CD4-positive, CD25-positive, alpha-beta regulatory T cell (primary cell): ENCODE measurements around the gene FHOD1. TPM values are rescaled to one million over a fixed set of nuclear protein-coding genes. Genes with fewer than 3 reads are reported as not detected.

Experiments used
- ATAC-seq, 2 donors: fragments of 150-1000 bp; cut with Tn5 transposase; one replicate each; pipeline ENCODE4 v1.10.0; 2021; ENCODE audit warnings: low read depth in 2 of 2, moderate number of reproducible peaks in 2 of 2, moderate library complexity in 1 of 2
- DNase-seq, 3 donors: peaks; one replicate each; pipeline versions ENCODE4 v3.0.0 to v3.0.0-alpha.2; 2012 to 2022; ENCODE audit warnings: mixed read lengths in 1 of 3
- H3K27ac ChIP-seq: one replicate; pipeline ENCODE4 v1.7.0; 2013; ENCODE audit warnings: mild to moderate bottlenecking, low read length; ENCODE audit not compliant: insufficient read depth, poor library complexity, severe bottlenecking
- H3K27me3 ChIP-seq: one replicate; pipeline ENCODE4 v1.7.0; 2013; ENCODE audit warnings: low read length; ENCODE audit not compliant: control insufficient read depth, insufficient read depth
- H3K36me3 ChIP-seq: one replicate; pipeline ENCODE4 v1.7.0; 2013; ENCODE audit warnings: mild to moderate bottlenecking, low read length, moderate library complexity; ENCODE audit not compliant: control insufficient read depth, insufficient read depth
- H3K4me1 ChIP-seq: 2 replicates; pipeline ENCODE4 v1.7.0; 2013; ENCODE audit warnings: mild to moderate bottlenecking, low read length; ENCODE audit not compliant: insufficient read depth, control insufficient read depth, poor library complexity, severe bottlenecking
- H3K4me3 ChIP-seq: one replicate; pipeline ENCODE4 v1.7.0; 2013; ENCODE audit warnings: low read depth, mild to moderate bottlenecking, low read length, moderate library complexity
- H3K9me3 ChIP-seq, 2 experiments: 1 replicate in 1 of 2; 2 replicates in 1 of 2; pipeline ENCODE4 v1.7.0; 2013; ENCODE audit warnings: low read length in 2 of 2, mild to moderate bottlenecking in 1 of 2, moderate library complexity in 1 of 2; ENCODE audit not compliant: control insufficient read depth in 2 of 2
- H3K27ac Mint-ChIP-seq, 3 donors: one replicate each; pipeline ENCODE4 v1.8.0; 2020 to 2022; ENCODE audit warnings: mild to moderate bottlenecking in 3 of 3, mixed read lengths in 3 of 3, moderate library complexity in 2 of 3
- H3K27me3 Mint-ChIP-seq: one replicate; pipeline ENCODE4 v1.8.0; 2022; ENCODE audit warnings: mild to moderate bottlenecking, mixed read lengths
- H3K36me3 Mint-ChIP-seq: one replicate; pipeline ENCODE4 v1.8.0; 2020; ENCODE audit warnings: mixed read lengths
- H3K4me1 Mint-ChIP-seq, 4 donors: one replicate each; pipeline ENCODE4 v1.8.0; 2020 to 2022; ENCODE audit warnings: mixed read lengths in 4 of 4, mild to moderate bottlenecking in 1 of 4
- H3K4me3 Mint-ChIP-seq, 4 donors: one replicate each; pipeline ENCODE4 v1.8.0; 2020 to 2022; ENCODE audit warnings: mild to moderate bottlenecking in 4 of 4, mixed read lengths in 4 of 4, moderate library complexity in 3 of 4
- H3K9me3 Mint-ChIP-seq, 7 donors: one replicate each; pipeline ENCODE4 v1.8.0; 2020 to 2022; ENCODE audit warnings: mixed read lengths in 7 of 7, mild to moderate bottlenecking in 3 of 7, moderate library complexity in 2 of 7
- polyA plus RNA-seq, 4 donors: library from polyadenylated mRNA; unstranded; fragments of 300-500 nt; fragmentation: Illumina TruSeq; gene quantifications; one replicate each; pipeline ENCODE4 v1.2.3, GENCODE V29; 2021
- total RNA-seq: library from RNA; stranded (reverse); gene quantifications from one replicate; pipeline ENCODE4 v1.2.3, GENCODE V29; 2022

The FHOD1 gene
- total and polyA plus RNA-seq, 5 donors from 2014 or later = 1.9 to 34.5 (median 3.6) TPM

- H3K4me3 ChIP-seq = no peak overlapping the region
- no peaks in the 10 kb centered on the region for H3K9me3 ChIP-seq
- no peak for DNase-seq
- H3K9me3 Mint-ChIP-seq = no peaks in the 10 kb centered on the region
- ATAC-seq = no peak
- H3K27ac ChIP-seq = no peak overlapping the region
- no peak overlapping the region for H3K4me3 Mint-ChIP-seq
- no peaks in the 10 kb centered on the region for H3K27me3 ChIP-seq
- peaks cover 16% of the 10 kb centered on the region for H3K36me3 Mint-ChIP-seq
- H3K4me1 Mint-ChIP-seq = peaks cover 0 to 7% (median under 1%) of the 10 kb centered on the region in 4 donors
- H3K4me1 ChIP-seq = no peaks in the 10 kb centered on the region
- no peaks in the 10 kb centered on the region for H3K36me3 ChIP-seq
- peak overlapping the region in 2 of 3 donors; percentile 66 to 75 for H3K27ac Mint-ChIP-seq
- no peaks in the 10 kb centered on the region for H3K27me3 Mint-ChIP-seq
These were observed 30.4 kb downstream of the FHOD1 start for GRCh38 chr16:67216612-67217490.

- Mint-ChIP-seq H3K36me3 (peaks cover 18% of the 10 kb centered on the region), H3K27ac (no peak overlapping the region), H3K4me1 (peaks cover 0 to 4% (median 2%) of the 10 kb centered on the region in 4 donors), H3K4me3 (no peak overlapping the region), H3K9me3 (no peaks in the 10 kb centered on the region), H3K27me3 (no peaks in the 10 kb centered on the region)
- no peaks in the 10 kb centered on the region for H3K9me3 ChIP-seq
- no peak for DNase-seq
- H3K36me3 ChIP-seq = no peaks in the 10 kb centered on the region
- H3K4me1 ChIP-seq = no peaks in the 10 kb centered on the region
- H3K4me3 ChIP-seq = no peak overlapping the region
- ATAC-seq = no peak
- no peaks in the 10 kb centered on the region for H3K27me3 ChIP-seq
- H3K27ac ChIP-seq = no peak overlapping the region
These were observed 31.6 kb downstream of the FHOD1 start for GRCh38 chr16:67215706-67216105.

- Mint-ChIP-seq H3K4me1 (peaks cover 0 to 4% (median under 1%) of the 10 kb centered on the region in 4 donors), H3K27me3 (no peaks in the 10 kb centered on the region), H3K9me3 (no peaks in the 10 kb centered on the region), H3K36me3 (peaks cover 15% of the 10 kb centered on the region), H3K4me3 (no peak overlapping the region), H3K27ac (no peak overlapping the region)
- DNase-seq = no peak
- Histone ChIP-seq H3K4me1 (no peaks in the 10 kb centered on the region), H3K4me3 (no peak overlapping the region), H3K9me3 (no peaks in the 10 kb centered on the region), H3K27me3 (no peaks in the 10 kb centered on the region), H3K36me3 (no peaks in the 10 kb centered on the region), H3K27ac (no peak overlapping the region)
- no peak for ATAC-seq
These were observed 33.9 kb downstream of the FHOD1 start for GRCh38 chr16:67213197-67214019.

GRCh38 chr16:67212766-67213165 lies 34.5 kb downstream of the FHOD1 start:
- Mint-ChIP-seq H3K9me3 (no peaks in the 10 kb centered on the region), H3K4me1 (peaks cover 0 to 4% (median under 1%) of the 10 kb centered on the region in 4 donors), H3K4me3 (peak overlapping the region in 1 of 4 donors; percentile 43), H3K36me3 (peaks cover 15% of the 10 kb centered on the region), H3K27me3 (no peaks in the 10 kb centered on the region), H3K27ac (no peak overlapping the region)
- Histone ChIP-seq H3K27me3 (no peaks in the 10 kb centered on the region), H3K9me3 (no peaks in the 10 kb centered on the region), H3K27ac (no peak overlapping the region), H3K4me3 (no peak overlapping the region), H3K4me1 (no peaks in the 10 kb centered on the region), H3K36me3 (no peaks in the 10 kb centered on the region)
- DNase-seq (no peak), ATAC-seq (no peak)

GRCh38 chr16:67211674-67212073 lies 35.6 kb downstream of the FHOD1 start:
- no peaks in the 10 kb centered on the region for H3K4me1 ChIP-seq
- H3K27me3 Mint-ChIP-seq = no peaks in the 10 kb centered on the region
- ATAC-seq = no peak
- no peak overlapping the region for H3K4me3 Mint-ChIP-seq
- no peaks in the 10 kb centered on the region for H3K36me3 ChIP-seq
- no peaks in the 10 kb centered on the region for H3K27me3 ChIP-seq
- H3K9me3 Mint-ChIP-seq = no peaks in the 10 kb centered on the region
- peaks cover 0 to 4% (median 0%) of the 10 kb centered on the region in 4 donors for H3K4me1 Mint-ChIP-seq
- no peak for DNase-seq
- H3K27ac Mint-ChIP-seq = no peak overlapping the region
- H3K4me3 ChIP-seq = no peak overlapping the region
- H3K9me3 ChIP-seq = no peaks in the 10 kb centered on the region
- H3K27ac ChIP-seq = no peak overlapping the region
- H3K36me3 Mint-ChIP-seq = peaks cover 7% of the 10 kb centered on the region

GRCh38 chr16:67210069-67210937 lies 37.0 kb downstream of the FHOD1 start:
- Mint-ChIP-seq H3K27ac (no peak overlapping the region), H3K9me3 (no peaks in the 10 kb centered on the region), H3K4me3 (no peak overlapping the region), H3K4me1 (peaks cover 0 to 8% (median 0%) of the 10 kb centered on the region in 4 donors), H3K27me3 (no peaks in the 10 kb centered on the region), H3K36me3 (peaks cover 4% of the 10 kb centered on the region)
- Histone ChIP-seq H3K4me1 (no peaks in the 10 kb centered on the region), H3K9me3 (no peaks in the 10 kb centered on the region), H3K27ac (no peak overlapping the region), H3K36me3 (no peaks in the 10 kb centered on the region), H3K4me3 (no peak overlapping the region), H3K27me3 (no peaks in the 10 kb centered on the region)
- no peak for DNase-seq
- no peak for ATAC-seq

- Mint-ChIP-seq H3K36me3 (peaks cover 4% of the 10 kb centered on the region), H3K4me1 (peaks cover 0 to 8% (median 0%) of the 10 kb centered on the region in 4 donors), H3K4me3 (no peak overlapping the region), H3K27me3 (no peaks in the 10 kb centered on the region), H3K9me3 (no peaks in the 10 kb centered on the region), H3K27ac (no peak overlapping the region)
- H3K9me3 ChIP-seq = no peaks in the 10 kb centered on the region
- ATAC-seq (no peak), DNase-seq (no peak)
- H3K4me3 ChIP-seq = no peak overlapping the region
- H3K36me3 ChIP-seq = no peaks in the 10 kb centered on the region
- H3K27me3 ChIP-seq = no peaks in the 10 kb centered on the region
- no peak overlapping the region for H3K27ac ChIP-seq
- H3K4me1 ChIP-seq = no peaks in the 10 kb centered on the region
These were observed 37.7 kb downstream of the FHOD1 start for GRCh38 chr16:67209565-67209964.
